H1 (cell line): ENCODE results near the gene RNF111.

Experiments used
- CEBPB ChIP-seq: IDR thresholded peaks from 2 replicates; pipeline ENCODE4 v1.6.1; 2012; ENCODE audit warnings: low read depth, low read length
- CTCF ChIP-seq, 3 experiments: IDR thresholded peaks; 1 replicate in 2 of 3; 2 replicates in 1 of 3; pipeline versions ENCODE4 v1.5.1 to v1.6.1; 2011; ENCODE audit warnings: low read length in 3 of 3, mild to moderate bottlenecking in 3 of 3, inconsistent platforms in 2 of 3, low read depth in 1 of 3, moderate library complexity in 1 of 3; ENCODE audit not compliant: insufficient read depth in 1 of 3; ENCODE audit errors: control extremely low read depth in 1 of 3
- GABPA ChIP-seq: IDR thresholded peaks from 2 replicates; pipeline ENCODE4 v1.6.1; 2011; ENCODE audit warnings: mild to moderate bottlenecking, low read length, moderate library complexity, borderline replicate concordance; ENCODE audit not compliant: insufficient read depth
- JUND ChIP-seq: IDR thresholded peaks from 2 replicates; pipeline ENCODE4 v1.6.1; 2011; ENCODE audit warnings: mild to moderate bottlenecking, improper control_type of control experiment, low read length
- KDM1A ChIP-seq: fragments of 200-600, 300-600 bp; sonication (generic); IDR thresholded peaks from 2 replicates; pipeline ENCODE4 v1.7.1; 2016; ENCODE audit warnings: mild to moderate bottlenecking, low read length, borderline replicate concordance
- NANOG ChIP-seq: IDR thresholded peaks from 2 replicates; pipeline ENCODE4 v1.6.1; 2011; ENCODE audit warnings: low read length, low read depth, mild to moderate bottlenecking, inconsistent platforms; ENCODE audit not compliant: insufficient read depth, poor library complexity, severe bottlenecking
- POLR2A ChIP-seq, 2 experiments: IDR thresholded peaks; 1 replicate in 1 of 2; 2 replicates in 1 of 2; pipeline ENCODE4 v1.6.1; 2011; ENCODE audit warnings: low read depth in 2 of 2, low read length in 2 of 2, mild to moderate bottlenecking in 2 of 2; ENCODE audit errors: control extremely low read depth in 1 of 2
- RBBP5 ChIP-seq: IDR thresholded peaks from 2 replicates; pipeline ENCODE4 v1.7.1; 2012; ENCODE audit warnings: low read depth, mild to moderate bottlenecking, inconsistent platforms, low read length, moderate library complexity, borderline replicate concordance
- SP1 ChIP-seq: IDR thresholded peaks from 2 replicates; pipeline ENCODE4 v1.6.1; 2011; ENCODE audit warnings: low read depth, low read length
- SUZ12 ChIP-seq: fragments of 200-600 bp; sonication (generic); IDR thresholded peaks from 2 replicates; pipeline ENCODE4 v1.6.1; 2012; ENCODE audit warnings: mild to moderate bottlenecking, inconsistent platforms, low read length, moderate library complexity, mixed read lengths
- TEAD4 ChIP-seq: IDR thresholded peaks from 2 replicates; pipeline ENCODE4 v1.6.1; 2012; ENCODE audit warnings: low read depth, low read length, inconsistent platforms, mixed read lengths
- YY1 ChIP-seq: IDR thresholded peaks from 2 replicates; pipeline ENCODE4 v1.6.1; 2011; ENCODE audit warnings: low read depth, mild to moderate bottlenecking, low read length
- ZNF274 ChIP-seq: IDR thresholded peaks from 2 replicates; pipeline ENCODE4 v1.7.0; 2012; ENCODE audit warnings: low read length, borderline replicate concordance; ENCODE audit errors: extremely low read depth

- TF ChIP-seq CTCF (IDR thresholded peaks at IDR 0.05; ENCODE audit: control extremely low read depth in 1 of 3, insufficient read depth in 1 of 3, low read depth in 1 of 3, low read length in 3 of 3): no peak
- no peak for TF ChIP-seq ZNF274
- no peak for TF ChIP-seq KDM1A
- no peak for TF ChIP-seq SUZ12
- TF ChIP-seq SP1: no peak
- no peak for TF ChIP-seq CEBPB
- TF ChIP-seq YY1: no peak
- TF ChIP-seq POLR2A (IDR thresholded peaks at IDR 0.05; ENCODE audit: control extremely low read depth in 1 of 2, low read depth in 2 of 2, low read length in 2 of 2): no peak
- TF ChIP-seq NANOG: no peak
- TF ChIP-seq GABPA: no peak
- no peak for TF ChIP-seq TEAD4
- no peak for TF ChIP-seq JUND
- TF ChIP-seq RBBP5: no peak
These were observed 109.0 kb downstream of the RNF111 start for GRCh38 chr15:59096429-59096828.
